ENCODE measurements around the gene CANX. TPM values are rescaled to one million over a fixed set of nuclear protein-coding genes. Genes with fewer than 3 reads are reported as not detected.

Gene CANX
- total and polyA plus RNA-seq, 2 of the 13 experiments (the other 11 are each of a cell fraction or from before 2014, with no cell fraction given): 477 to 680 TPM

- TF ChIP-seq ZNF383 (CRISPR knock-in tag; IDR thresholded peaks at IDR 0.05; ENCODE audit: borderline replicate concordance) (peak; percentile 91; the same call in 1 of the 2 replicates), NCOA5 (CRISPR knock-in tag; IDR thresholded peaks at IDR 0.05) (no peak), MTERF4 (CRISPR knock-in tag; IDR thresholded peaks at IDR 0.05) (no peak), ZBTB38 (CRISPR knock-in tag; IDR thresholded peaks at IDR 0.05) (peak; percentile 100), CERS6 (CRISPR knock-in tag; IDR thresholded peaks at IDR 0.05) (peak; percentile 6; the same call in 1 of the 2 replicates), POLR2G (IDR thresholded peaks at IDR 0.05; ENCODE audit: low read depth, low read length) (peak; percentile 95), FOXK1 (CRISPR knock-in tag; IDR thresholded peaks at IDR 0.05; ENCODE audit: borderline replicate concordance, low read depth) (no peak; the same call in 1 of the 2 replicates), U2AF1 (optimal IDR thresholded peaks at IDR 0.05; ENCODE audit: low read depth, low read length) (no peak), ZBTB34 (CRISPR knock-in tag; IDR thresholded peaks at IDR 0.05) (no peak), HIVEP1 (CRISPR knock-in tag; IDR thresholded peaks at IDR 0.05) (peak; percentile 69; the same call in 1 of the 2 replicates), PHF21A (CRISPR knock-in tag; IDR thresholded peaks at IDR 0.05) (peak; percentile 61), AGO2 (optimal IDR thresholded peaks at IDR 0.05; ENCODE audit: low read depth, low read length) (peak; percentile 94), ZNF558 (CRISPR knock-in tag; IDR thresholded peaks at IDR 0.05; ENCODE audit: borderline replicate concordance) (peak; percentile 89; the same call in 1 of the 2 replicates), ETV6 (CRISPR knock-in tag; conservative IDR thresholded peaks at IDR 0.05) (no peak), ZNF234 (CRISPR knock-in tag; conservative IDR thresholded peaks at IDR 0.05) (peak; percentile 83; the same call in 1 of the 2 replicates), PLSCR1 (CRISPR knock-in tag; IDR thresholded peaks at IDR 0.05; ENCODE audit: borderline replicate concordance) (no peak), SRSF9 (IDR thresholded peaks at IDR 0.05; ENCODE audit: borderline replicate concordance, insufficient read depth, low read depth, low read length, poor library complexity, severe bottlenecking) (no peak)
- TF ChIP-seq, protein P1, sequence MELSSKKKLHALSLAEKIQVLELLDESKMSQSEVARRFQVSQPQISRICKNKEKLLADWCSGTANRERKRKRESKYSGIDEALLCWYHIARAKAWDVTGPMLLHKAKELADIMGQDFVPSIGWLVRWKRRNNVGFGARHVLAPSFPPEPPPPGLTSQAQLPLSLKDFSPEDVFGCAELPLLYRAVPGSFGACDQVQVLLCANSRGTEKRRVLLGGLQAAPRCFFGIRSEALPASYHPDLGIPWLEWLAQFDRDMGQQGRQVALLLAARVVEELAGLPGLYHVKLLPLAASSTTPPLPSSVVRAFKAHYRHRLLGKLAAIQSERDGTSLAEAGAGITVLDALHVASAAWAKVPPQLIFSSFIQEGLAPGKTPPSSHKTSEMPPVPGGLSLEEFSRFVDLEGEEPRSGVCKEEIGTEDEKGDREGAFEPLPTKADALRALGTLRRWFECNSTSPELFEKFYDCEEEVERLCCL (CRISPR knock-in tag; IDR thresholded peaks at IDR 0.05; ENCODE audit: borderline replicate concordance): 0 out of 2 replicates have a peak, but pooled peaks have one; percentile 46
- TF ChIP-seq, protein P2, sequence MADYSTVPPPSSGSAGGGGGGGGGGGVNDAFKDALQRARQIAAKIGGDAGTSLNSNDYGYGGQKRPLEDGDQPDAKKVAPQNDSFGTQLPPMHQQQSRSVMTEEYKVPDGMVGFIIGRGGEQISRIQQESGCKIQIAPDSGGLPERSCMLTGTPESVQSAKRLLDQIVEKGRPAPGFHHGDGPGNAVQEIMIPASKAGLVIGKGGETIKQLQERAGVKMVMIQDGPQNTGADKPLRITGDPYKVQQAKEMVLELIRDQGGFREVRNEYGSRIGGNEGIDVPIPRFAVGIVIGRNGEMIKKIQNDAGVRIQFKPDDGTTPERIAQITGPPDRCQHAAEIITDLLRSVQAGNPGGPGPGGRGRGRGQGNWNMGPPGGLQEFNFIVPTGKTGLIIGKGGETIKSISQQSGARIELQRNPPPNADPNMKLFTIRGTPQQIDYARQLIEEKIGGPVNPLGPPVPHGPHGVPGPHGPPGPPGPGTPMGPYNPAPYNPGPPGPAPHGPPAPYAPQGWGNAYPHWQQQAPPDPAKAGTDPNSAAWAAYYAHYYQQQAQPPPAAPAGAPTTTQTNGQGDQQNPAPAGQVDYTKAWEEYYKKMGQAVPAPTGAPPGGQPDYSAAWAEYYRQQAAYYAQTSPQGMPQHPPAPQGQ (CRISPR knock-in tag; IDR thresholded peaks at IDR 0.05; ENCODE audit: borderline replicate concordance): 0 out of 2 replicates have a peak, but pooled peaks have one; percentile 25
Observed at GRCh38 chr5:179678223-179679013, 20.3 kb upstream of the CANX start (continued).

Data from HepG2 (cell line).